Esophagus squamous epithelium (tissue), 5 donors: Measurements from ENCODE around the gene SCNM1. TPM values are rescaled to one million over a fixed set of nuclear protein-coding genes. Genes with fewer than 3 reads are reported as not detected.

ENCODE experiments used
- DNase-seq: peaks from one replicate; lab custom pipeline; 2025; lab: John Stamatoyannopoulos, UW
- H3K27ac ChIP-seq, 4 donors: fragments of 200-600 bp; sonication (generic); one replicate each; pipeline ENCODE4 v1.5.1; 2016 to 2019; ENCODE audit warnings: mild to moderate bottlenecking in 1 of 4
- H3K27me3 ChIP-seq, 4 donors: fragments of 200-600 bp; sonication (generic); 1 replicate in 3 of 4; 2 replicates in 1 of 4; pipeline versions ENCODE4 v1.5.1 to v1.6.0; 2017 to 2021; ENCODE audit warnings: antibody characterized with exemption in 1 of 4
- H3K36me3 ChIP-seq, 3 donors: fragments of 200-600 bp; sonication (generic); one replicate each; pipeline ENCODE4 v1.5.1; 2016 to 2019
- H3K4me1 ChIP-seq, 3 donors: fragments of 200-600 bp; sonication (generic); one replicate each; pipeline ENCODE4 v1.5.1; 2017 to 2019
- H3K4me3 ChIP-seq, 4 donors: fragments of 200-600 bp; sonication (generic); 1 replicate in 3 of 4; 2 replicates in 1 of 4; pipeline ENCODE4 v1.5.1; 2016 to 2019; ENCODE audit warnings: mild to moderate bottlenecking in 2 of 4, moderate library complexity in 1 of 4
- H3K9me3 ChIP-seq, 3 donors: fragments of 200-600 bp; sonication (generic); one replicate each; pipeline ENCODE4 v1.5.1; 2016 to 2019
- CTCF ChIP-seq, 6 experiments: fragments of 450-650 bp in 4 of 6; fragments of 200-600 bp in 2 of 6; sonication (generic) in 2 of 6; IDR thresholded peaks; one replicate each; pipeline ENCODE4 v1.5.1; 2016 to 2019; ENCODE audit warnings: antibody characterized with exemption in 6 of 6, mild to moderate bottlenecking in 4 of 6, moderate library complexity in 4 of 6
- POLR2A ChIP-seq, 4 donors: fragments of 450-650 bp; IDR thresholded peaks; one replicate each; pipeline ENCODE4 v1.6.1; 2017; ENCODE audit warnings: antibody characterized with exemption in 4 of 4, mild to moderate bottlenecking in 4 of 4, moderate library complexity in 3 of 4
- WGBS, 2 donors: methylation state at CpG; one replicate each; pipeline ENCODE4 v1.1.5; 2018; 5-methylcytosine and 5-hydroxymethylcytosine counted together
- intact Hi-C: fragments of 100-400 bp; cut with DNase I; formaldehyde crosslinking; loops from one replicate; pipeline ENCODE4 v1.15.0; 2022
- total RNA-seq, 4 donors: library from RNA; depleted of rRNA; stranded (reverse); fragments of >200 nt; gene quantifications; one replicate each; pipeline ENCODE4 v1.1.0, GENCODE V29; 2016
- donor health status: DM: yes; HTN: yes; CAD: no.

The SCNM1 gene
- total RNA-seq, 4 donors from 2014 or later, result 15.2 to 29.8 (median 18.5) TPM

- no peaks in the 10 kb centered on the region for H3K9me3 ChIP-seq
- DNase-seq, result no peak
- peak overlapping the region; percentile 30 to 61 (median 49) for H3K4me3 ChIP-seq
- peaks cover 0 to 15% (median 0%) of the 10 kb centered on the region in 3 donors for H3K36me3 ChIP-seq
- no peak for TF ChIP-seq CTCF (IDR thresholded peaks at IDR 0.05)
- TF ChIP-seq POLR2A (IDR thresholded peaks at IDR 0.05), result no peak
- intact Hi-C loops, result loop anchor here (10.0 kb wide), 1 partner anchor 107 kb away; no protein-coding TSS in a partner anchor
- 25 to 34% methylated on average over 11 to 13 of the region's 39 CpGs for WGBS, 2 donors
- peak overlapping the region in 3 of 4 donors; percentile 43 to 74 (median 71) for H3K27ac ChIP-seq
- peaks cover 0 to 27% (median 16%) of the 10 kb centered on the region in 3 donors for H3K4me1 ChIP-seq
- no peaks in the 10 kb centered on the region for H3K27me3 ChIP-seq
Measured at GRCh38 chr1:151131701-151132334, 34.1 kb upstream of the SCNM1 start.

GRCh38 chr1:151132335-151133017, 33.5 kb upstream of the SCNM1 start:
- Histone ChIP-seq H3K27me3 (no peaks in the 10 kb centered on the region), H3K9me3 (no peaks in the 10 kb centered on the region), H3K36me3 (peaks cover 0 to 17% (median 0%) of the 10 kb centered on the region in 3 donors), H3K27ac (peak overlapping the region in 2 of 4 donors; percentile 71 to 74), H3K4me1 (peaks cover 0 to 27% (median 16%) of the 10 kb centered on the region in 3 donors), H3K4me3 (peak overlapping the region; percentile 30 to 61 (median 49))
- TF ChIP-seq CTCF (IDR thresholded peaks at IDR 0.05), result no peak
- no peak for TF ChIP-seq POLR2A (IDR thresholded peaks at IDR 0.05)
- intact Hi-C loops, result loop anchor here (10.0 kb wide), 1 partner anchor 108 kb away; no protein-coding TSS in a partner anchor
- WGBS, 2 donors, result 35 to 51% methylated on average over 18 to 23 of the region's 74 CpGs
- no peak for DNase-seq

- 92 to 96% methylated on average over 12 to 13 of the region's 65 CpGs for WGBS, 2 donors
- H3K36me3 ChIP-seq, result peaks cover 0 to 21% (median 0%) of the 10 kb centered on the region in 3 donors
- H3K9me3 ChIP-seq, result no peaks in the 10 kb centered on the region
- no peaks in the 10 kb centered on the region for H3K27me3 ChIP-seq
- H3K4me1 ChIP-seq, result peaks cover 0 to 27% (median 16%) of the 10 kb centered on the region in 3 donors
- DNase-seq, result no peak
- H3K4me3 ChIP-seq, result peak overlapping the region in 1 of 4 donors; percentile 47
- H3K27ac ChIP-seq, result no peak overlapping the region
- no peak for TF ChIP-seq CTCF (IDR thresholded peaks at IDR 0.05)
- TF ChIP-seq POLR2A (IDR thresholded peaks at IDR 0.05), result no peak
- intact Hi-C loops, result loop anchor here (10.0 kb wide), 1 partner anchor 108 kb away; no protein-coding TSS in a partner anchor
Measured at GRCh38 chr1:151133018-151133806, 32.7 kb upstream of the SCNM1 start.

GRCh38 chr1:151134396-151134795, 31.5 kb upstream of the SCNM1 start:
- Histone ChIP-seq H3K36me3 (peaks cover 0 to 25% (median 0%) of the 10 kb centered on the region in 3 donors), H3K27ac (no peak overlapping the region), H3K27me3 (no peaks in the 10 kb centered on the region), H3K4me1 (peaks cover 0 to 27% (median 16%) of the 10 kb centered on the region in 3 donors), H3K9me3 (no peaks in the 10 kb centered on the region), H3K4me3 (no peak overlapping the region)
- TF ChIP-seq CTCF (IDR thresholded peaks at IDR 0.05) (no peak), POLR2A (IDR thresholded peaks at IDR 0.05) (no peak)
- intact Hi-C loops, result loop anchor here (10.0 kb wide), 1 partner anchor 110 kb away; no protein-coding TSS in a partner anchor
- WGBS, 2 donors, result 80 to 97% methylated on average over 1 to 3 of the region's 3 CpGs
- no peak for DNase-seq
